ENCODE measurements around the gene CMIP.

The CMIP gene

DNA sequence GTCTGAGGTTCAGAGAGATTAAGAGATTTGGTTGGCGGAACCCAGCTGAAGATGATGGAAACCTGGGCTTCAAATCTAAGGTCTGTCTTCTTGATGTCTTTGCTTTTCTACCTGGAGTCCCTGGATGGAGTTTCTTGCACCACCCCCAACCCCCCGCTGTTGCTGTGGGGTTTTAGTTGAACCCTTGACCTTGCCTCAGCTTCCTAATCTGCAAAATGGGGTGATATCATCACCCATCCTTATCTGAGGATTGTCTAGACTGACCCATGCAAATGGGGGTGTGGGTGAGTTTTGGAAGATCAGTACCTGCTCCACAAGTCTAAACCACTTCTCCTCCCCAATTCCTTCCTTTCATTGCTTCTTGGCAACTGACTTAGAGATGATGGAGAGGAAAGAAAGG lies 9.0 kb upstream of the CMIP start:
- no peak overlapping the region for H3K4me3 Mint-ChIP-seq
- peaks cover 25% of the 10 kb centered on the region for H3K27me3 Mint-ChIP-seq (ENCODE audit: low read depth)
- TF ChIP-seq, protein P1, sequence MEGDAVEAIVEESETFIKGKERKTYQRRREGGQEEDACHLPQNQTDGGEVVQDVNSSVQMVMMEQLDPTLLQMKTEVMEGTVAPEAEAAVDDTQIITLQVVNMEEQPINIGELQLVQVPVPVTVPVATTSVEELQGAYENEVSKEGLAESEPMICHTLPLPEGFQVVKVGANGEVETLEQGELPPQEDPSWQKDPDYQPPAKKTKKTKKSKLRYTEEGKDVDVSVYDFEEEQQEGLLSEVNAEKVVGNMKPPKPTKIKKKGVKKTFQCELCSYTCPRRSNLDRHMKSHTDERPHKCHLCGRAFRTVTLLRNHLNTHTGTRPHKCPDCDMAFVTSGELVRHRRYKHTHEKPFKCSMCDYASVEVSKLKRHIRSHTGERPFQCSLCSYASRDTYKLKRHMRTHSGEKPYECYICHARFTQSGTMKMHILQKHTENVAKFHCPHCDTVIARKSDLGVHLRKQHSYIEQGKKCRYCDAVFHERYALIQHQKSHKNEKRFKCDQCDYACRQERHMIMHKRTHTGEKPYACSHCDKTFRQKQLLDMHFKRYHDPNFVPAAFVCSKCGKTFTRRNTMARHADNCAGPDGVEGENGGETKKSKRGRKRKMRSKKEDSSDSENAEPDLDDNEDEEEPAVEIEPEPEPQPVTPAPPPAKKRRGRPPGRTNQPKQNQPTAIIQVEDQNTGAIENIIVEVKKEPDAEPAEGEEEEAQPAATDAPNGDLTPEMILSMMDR (IDR thresholded peaks at IDR 0.05; ENCODE audit: unreplicated experiment in 3 of 3): no peak
- no peaks in the 10 kb centered on the region for H3K36me3 Mint-ChIP-seq (ENCODE audit: low read depth)
- peaks cover 28% of the 10 kb centered on the region for H3K4me1 Mint-ChIP-seq
- no peak overlapping the region for H3K27ac Mint-ChIP-seq
- H3K9me3 Mint-ChIP-seq: no peaks in the 10 kb centered on the region

DNA sequence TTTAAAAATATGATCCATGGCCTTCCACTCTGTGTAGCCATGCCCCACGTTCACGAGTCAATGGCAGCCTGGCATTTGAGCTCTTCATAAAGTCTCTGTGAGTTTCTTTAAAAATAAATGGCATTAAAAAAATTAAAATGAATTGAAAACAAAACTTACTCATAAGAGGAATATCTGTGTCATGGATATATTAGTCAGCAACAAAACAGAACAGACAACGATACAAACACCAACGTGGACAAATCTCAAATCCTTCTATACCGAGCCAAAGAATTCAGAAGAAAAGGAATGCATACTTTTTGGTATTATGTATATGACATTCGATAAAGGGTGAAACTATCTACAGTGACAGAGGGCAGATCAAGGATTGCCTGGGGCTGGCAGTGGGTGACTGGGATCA lies 8.2 kb upstream of the CMIP start:
- TF ChIP-seq, protein P1 (IDR thresholded peaks at IDR 0.05; ENCODE audit: unreplicated experiment in 3 of 3): no peak
- peaks cover 30% of the 10 kb centered on the region for H3K4me1 Mint-ChIP-seq
- H3K4me3 Mint-ChIP-seq: peak overlapping the region in 1 of 3 experiments; percentile 1
- no peaks in the 10 kb centered on the region for H3K9me3 Mint-ChIP-seq
- no peaks in the 10 kb centered on the region for H3K36me3 Mint-ChIP-seq (ENCODE audit: low read depth)
- H3K27ac Mint-ChIP-seq: no peak overlapping the region
- H3K27me3 Mint-ChIP-seq (ENCODE audit: low read depth): peaks cover 33% of the 10 kb centered on the region

DNA sequence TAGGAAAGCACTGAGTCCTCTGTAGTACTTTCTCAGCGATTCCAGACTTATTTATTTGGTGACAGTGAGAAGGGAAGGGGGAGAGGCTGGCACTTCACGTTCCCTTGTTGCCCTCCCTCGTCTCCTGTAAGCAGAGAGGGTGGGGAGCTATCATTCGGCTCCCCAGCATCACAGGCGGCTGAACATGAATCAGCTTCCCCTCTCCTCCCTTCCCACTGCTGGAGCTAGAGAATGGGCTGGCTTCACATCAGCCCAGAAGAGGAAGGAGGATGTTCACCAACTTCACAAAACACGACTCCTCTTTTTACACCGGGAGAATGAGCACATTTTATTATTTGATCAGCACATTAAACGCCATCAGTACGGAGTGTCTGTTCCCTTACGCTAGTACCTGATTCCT lies 6.7 kb upstream of the CMIP start:
- H3K36me3 Mint-ChIP-seq (ENCODE audit: low read depth): no peaks in the 10 kb centered on the region
- TF ChIP-seq, protein P1 (IDR thresholded peaks at IDR 0.05; ENCODE audit: unreplicated experiment in 3 of 3): no peak
- no peak overlapping the region for H3K4me3 Mint-ChIP-seq
- peaks cover 25% of the 10 kb centered on the region for H3K4me1 Mint-ChIP-seq
- no peak overlapping the region for H3K27ac Mint-ChIP-seq
- H3K9me3 Mint-ChIP-seq: no peaks in the 10 kb centered on the region
- peaks cover 29% of the 10 kb centered on the region for H3K27me3 Mint-ChIP-seq (ENCODE audit: low read depth)

DNA sequence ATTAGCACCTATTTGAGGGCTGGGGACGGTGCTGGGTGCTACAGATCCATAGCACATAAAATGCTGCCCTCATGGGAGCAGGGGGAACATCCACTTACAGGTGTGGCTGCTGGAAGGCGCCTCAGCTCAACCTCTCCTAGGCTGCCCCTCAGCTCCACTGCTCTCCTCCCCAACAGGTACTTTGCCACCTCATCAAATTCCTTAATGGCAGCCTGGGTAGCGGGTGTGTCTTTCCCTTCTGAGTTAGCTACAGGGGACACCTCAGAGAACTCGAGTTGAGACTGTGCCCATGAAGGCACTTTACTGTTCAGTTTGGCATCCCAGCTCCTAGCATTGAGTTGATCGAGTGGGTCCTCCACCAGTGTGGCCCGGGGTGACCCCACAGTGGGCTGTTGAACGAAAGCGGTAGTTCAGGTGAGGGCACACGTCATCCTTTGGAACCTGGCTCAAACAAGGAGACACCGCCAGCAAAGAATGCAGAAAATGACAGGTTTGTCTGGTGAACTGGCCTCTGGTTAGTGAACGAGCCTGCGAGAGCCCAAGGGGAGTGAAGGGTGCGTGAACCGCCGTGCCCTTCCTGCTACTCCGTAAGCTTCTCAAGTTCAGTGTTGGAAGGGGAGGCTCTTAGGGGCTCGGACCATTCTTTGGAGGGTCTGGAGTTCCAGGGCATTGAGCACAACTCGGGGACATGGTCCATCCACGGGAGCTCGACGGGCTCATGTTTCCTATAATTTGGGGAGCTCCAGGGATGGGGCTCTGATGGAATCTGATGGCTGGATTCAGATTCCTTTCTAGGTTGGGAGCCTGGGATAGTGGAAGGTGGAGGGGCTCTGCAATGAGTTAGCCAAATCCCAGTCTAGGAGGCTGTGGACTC lies 3.5 kb upstream of the CMIP start:
- peak overlapping the region in 2 of 3 experiments; percentile 33 to 39 for H3K4me3 Mint-ChIP-seq
- H3K36me3 Mint-ChIP-seq (ENCODE audit: low read depth): no peaks in the 10 kb centered on the region
- TF ChIP-seq, protein P1 (IDR thresholded peaks at IDR 0.05; ENCODE audit: unreplicated experiment in 3 of 3): no peak
- H3K9me3 Mint-ChIP-seq: no peaks in the 10 kb centered on the region
- peak overlapping the region in 1 of 3 experiments; percentile 43 for H3K27ac Mint-ChIP-seq
- peaks cover 43% of the 10 kb centered on the region for H3K27me3 Mint-ChIP-seq (ENCODE audit: low read depth)
- peaks cover 28% of the 10 kb centered on the region for H3K4me1 Mint-ChIP-seq

DNA sequence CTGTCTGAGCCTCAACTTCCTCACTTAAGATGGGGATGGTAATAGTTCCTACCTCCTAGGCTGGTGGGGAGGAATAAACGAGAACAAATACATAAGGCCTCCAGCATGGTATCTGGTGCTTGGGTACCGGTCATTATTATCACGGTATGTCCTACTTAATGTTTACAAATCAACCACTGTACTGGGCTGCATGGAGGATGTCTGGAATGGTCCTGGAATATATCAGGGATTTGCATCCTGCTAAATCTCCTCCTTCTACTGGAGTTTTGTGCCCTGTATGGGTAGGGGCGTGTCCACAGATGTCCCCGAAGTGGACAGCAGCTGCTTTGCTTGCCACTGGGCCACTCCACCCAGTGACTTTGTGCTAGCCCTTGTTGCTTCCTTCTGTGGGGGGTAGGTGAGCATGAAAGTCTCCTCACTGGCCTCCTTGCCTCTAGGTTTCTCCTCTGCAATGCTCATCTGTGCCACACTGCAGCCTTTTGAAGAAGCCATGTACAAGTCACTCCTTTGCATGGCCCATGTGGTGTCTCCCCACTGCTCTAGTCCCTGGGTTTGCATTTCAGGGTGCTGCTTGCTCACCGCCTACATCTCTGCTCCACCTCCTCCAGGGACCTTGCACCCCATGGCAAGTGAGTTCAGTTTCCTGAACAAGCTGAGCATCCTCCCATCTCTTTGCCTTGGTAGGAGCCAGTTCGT lies 2.2 kb upstream of the CMIP start:
- no peaks in the 10 kb centered on the region for H3K9me3 Mint-ChIP-seq
- H3K36me3 Mint-ChIP-seq (ENCODE audit: low read depth): no peaks in the 10 kb centered on the region
- H3K27me3 Mint-ChIP-seq (ENCODE audit: low read depth): peaks cover 35% of the 10 kb centered on the region
- TF ChIP-seq, protein P1 (IDR thresholded peaks at IDR 0.05; ENCODE audit: unreplicated experiment in 3 of 3): no peak
- peak overlapping the region in 2 of 3 experiments; percentile 90 to 92 for H3K4me3 Mint-ChIP-seq
- H3K27ac Mint-ChIP-seq: peak overlapping the region in 1 of 3 experiments; percentile 84
- H3K4me1 Mint-ChIP-seq: peaks cover 39% of the 10 kb centered on the region
